ENCODE results near the gene DIP2B.

Gene DIP2B

GRCh38 chr12:50734409-50735263 lies 229.9 kb downstream of the DIP2B start:
- Mint-ChIP-seq H3K9me3 (no peaks in the 10 kb centered on the region), H3K27me3 (no peaks in the 10 kb centered on the region), H3K27ac (no peak overlapping the region), H3K4me1 (no peaks in the 10 kb centered on the region), H3K4me3 (no peak overlapping the region), H3K36me3 (peaks cover 51% of the 10 kb centered on the region)
- peak; percentile 9 to 14 for DNase-seq (ENCODE audit: low spot score in 2 of 2)
- ATAC-seq (ENCODE audit: low read depth), result peak; percentile 60

- no peaks in the 10 kb centered on the region for H3K9me3 Mint-ChIP-seq
- no peaks in the 10 kb centered on the region for H3K4me1 Mint-ChIP-seq
- peaks cover 47% of the 10 kb centered on the region for H3K36me3 Mint-ChIP-seq
- no peak for DNase-seq (ENCODE audit: low spot score in 2 of 2)
- no peak for ATAC-seq (ENCODE audit: low read depth)
- H3K27ac Mint-ChIP-seq, result no peak overlapping the region
- H3K4me3 Mint-ChIP-seq, result no peak overlapping the region
- no peaks in the 10 kb centered on the region for H3K27me3 Mint-ChIP-seq
These were observed 234.8 kb downstream of the DIP2B start for GRCh38 chr12:50739611-50740010.

- H3K36me3 Mint-ChIP-seq, result peaks cover 43% of the 10 kb centered on the region
- no peaks in the 10 kb centered on the region for H3K27me3 Mint-ChIP-seq
- no peak overlapping the region for H3K4me3 Mint-ChIP-seq
- no peaks in the 10 kb centered on the region for H3K4me1 Mint-ChIP-seq
- peak overlapping the region; percentile 43 for H3K27ac Mint-ChIP-seq
- ATAC-seq (ENCODE audit: low read depth), result no peak
- DNase-seq (ENCODE audit: low spot score in 2 of 2), result no peak
- H3K9me3 Mint-ChIP-seq, result no peaks in the 10 kb centered on the region
These were observed 235.5 kb downstream of the DIP2B start for GRCh38 chr12:50740307-50740706.

- H3K9me3 Mint-ChIP-seq, result no peaks in the 10 kb centered on the region
- H3K36me3 Mint-ChIP-seq, result peaks cover 38% of the 10 kb centered on the region
- H3K4me1 Mint-ChIP-seq, result no peaks in the 10 kb centered on the region
- no peaks in the 10 kb centered on the region for H3K27me3 Mint-ChIP-seq
- H3K27ac Mint-ChIP-seq, result no peak overlapping the region
- no peak overlapping the region for H3K4me3 Mint-ChIP-seq
- no peak for ATAC-seq (ENCODE audit: low read depth)
- no peak for DNase-seq (ENCODE audit: low spot score in 2 of 2)
These were observed 238.0 kb downstream of the DIP2B start for GRCh38 chr12:50742776-50743175.

- DNase-seq (ENCODE audit: low spot score in 2 of 2) (no peak), ATAC-seq (ENCODE audit: low read depth) (no peak)
- H3K9me3 Mint-ChIP-seq, result no peaks in the 10 kb centered on the region
- no peak overlapping the region for H3K4me3 Mint-ChIP-seq
- H3K27me3 Mint-ChIP-seq, result no peaks in the 10 kb centered on the region
- peaks cover 42% of the 10 kb centered on the region for H3K36me3 Mint-ChIP-seq
- no peak overlapping the region for H3K27ac Mint-ChIP-seq
- no peaks in the 10 kb centered on the region for H3K4me1 Mint-ChIP-seq
These were observed 241.1 kb downstream of the DIP2B start for GRCh38 chr12:50745861-50746260.

- DNase-seq (ENCODE audit: low spot score in 2 of 2), result no peak
- no peaks in the 10 kb centered on the region for H3K9me3 Mint-ChIP-seq
- H3K36me3 Mint-ChIP-seq, result peaks cover 36% of the 10 kb centered on the region
These were observed 241.6 kb downstream of the DIP2B start for GRCh38 chr12:50746431-50746830.

GRCh38 chr12:50747817-50748216 lies 243.0 kb downstream of the DIP2B start:
- peaks cover 34% of the 10 kb centered on the region for H3K36me3 Mint-ChIP-seq
- H3K27me3 Mint-ChIP-seq, result no peaks in the 10 kb centered on the region
- no peak overlapping the region for H3K4me3 Mint-ChIP-seq
- DNase-seq (ENCODE audit: low spot score in 2 of 2) (no peak), ATAC-seq (ENCODE audit: low read depth) (no peak)
- no peaks in the 10 kb centered on the region for H3K9me3 Mint-ChIP-seq
- H3K27ac Mint-ChIP-seq, result no peak overlapping the region
- no peaks in the 10 kb centered on the region for H3K4me1 Mint-ChIP-seq

More at GRCh38 chr12:50746431-50746830, 241.6 kb downstream of the DIP2B start:
- ATAC-seq (ENCODE audit: low read depth), result no peak
- H3K4me3 Mint-ChIP-seq, result no peak overlapping the region
- H3K27me3 Mint-ChIP-seq, result no peaks in the 10 kb centered on the region
- H3K4me1 Mint-ChIP-seq, result no peaks in the 10 kb centered on the region
- no peak overlapping the region for H3K27ac Mint-ChIP-seq

- ATAC-seq (ENCODE audit: low read depth) (no peak), DNase-seq (ENCODE audit: low spot score in 2 of 2) (no peak)
- no peaks in the 10 kb centered on the region for H3K9me3 Mint-ChIP-seq
- H3K4me3 Mint-ChIP-seq, result no peak overlapping the region
- peak overlapping the region; percentile 57 for H3K27ac Mint-ChIP-seq
- peaks cover 29% of the 10 kb centered on the region for H3K36me3 Mint-ChIP-seq
- no peaks in the 10 kb centered on the region for H3K4me1 Mint-ChIP-seq
- H3K27me3 Mint-ChIP-seq, result no peaks in the 10 kb centered on the region
These were observed 244.7 kb downstream of the DIP2B start for GRCh38 chr12:50749459-50749882.

- no peaks in the 10 kb centered on the region for H3K4me1 Mint-ChIP-seq
- H3K27me3 Mint-ChIP-seq, result no peaks in the 10 kb centered on the region
- no peak overlapping the region for H3K27ac Mint-ChIP-seq
- DNase-seq (ENCODE audit: low spot score in 2 of 2) (no peak), ATAC-seq (ENCODE audit: low read depth) (no peak)
- peaks cover 2% of the 10 kb centered on the region for H3K9me3 Mint-ChIP-seq
- H3K4me3 Mint-ChIP-seq, result no peak overlapping the region
- peaks cover 29% of the 10 kb centered on the region for H3K36me3 Mint-ChIP-seq
These were observed 245.6 kb downstream of the DIP2B start for GRCh38 chr12:50750366-50750765.

GRCh38 chr12:50751948-50752721 lies 247.3 kb downstream of the DIP2B start:
- peaks cover 22% of the 10 kb centered on the region for H3K36me3 Mint-ChIP-seq
- peak overlapping the region; percentile 60 for H3K27ac Mint-ChIP-seq
- ATAC-seq (ENCODE audit: low read depth) (no peak), DNase-seq (ENCODE audit: low spot score in 2 of 2) (no peak)
- H3K4me3 Mint-ChIP-seq, result no peak overlapping the region
- H3K9me3 Mint-ChIP-seq, result peaks cover 2% of the 10 kb centered on the region
- H3K27me3 Mint-ChIP-seq, result no peaks in the 10 kb centered on the region
- H3K4me1 Mint-ChIP-seq, result no peaks in the 10 kb centered on the region

GRCh38 chr12:50753232-50753769 lies 248.5 kb downstream of the DIP2B start:
- H3K36me3 Mint-ChIP-seq, result peaks cover 17% of the 10 kb centered on the region
- H3K4me1 Mint-ChIP-seq, result no peaks in the 10 kb centered on the region
- no peaks in the 10 kb centered on the region for H3K27me3 Mint-ChIP-seq
- H3K4me3 Mint-ChIP-seq, result no peak overlapping the region
- H3K9me3 Mint-ChIP-seq, result peaks cover 2% of the 10 kb centered on the region
- no peak for ATAC-seq (ENCODE audit: low read depth)
- H3K27ac Mint-ChIP-seq, result no peak overlapping the region
- DNase-seq (ENCODE audit: low spot score in 2 of 2), result no peak

- Mint-ChIP-seq H3K4me3 (peak within 1 kb of the TSS; percentile 98), H3K27me3 (no peaks in the 10 kb centered on the region), H3K36me3 (no peaks in the 10 kb centered on the region), H3K27ac (peak within 1 kb of the TSS; percentile 97), H3K9me3 (peaks cover 1% of the 10 kb centered on the region), H3K4me1 (peaks cover 12% of the 10 kb centered on the region)
- peak; percentile 79 for DNase-seq (ENCODE audit: low spot score in 2 of 2)
- peak; percentile 80 for ATAC-seq (ENCODE audit: low read depth)
These were observed 259.0 kb downstream of the DIP2B start, which contains the start of gene ATF1 for GRCh38 chr12:50763639-50764285. TSS of gene ATF1 (plus strand) at chr12:50764101. CDS start at chr12:50780146, 16,045 bp downstream.

GRCh38 chr12:50764286-50765094 lies 259.7 kb downstream of the DIP2B start:
- no peaks in the 10 kb centered on the region for H3K27me3 Mint-ChIP-seq
- ATAC-seq (ENCODE audit: low read depth), result peak; percentile 49
- peak overlapping the region; percentile 98 for H3K4me3 Mint-ChIP-seq
- H3K36me3 Mint-ChIP-seq, result peaks cover 2% of the 10 kb centered on the region
- H3K4me1 Mint-ChIP-seq, result peaks cover 15% of the 10 kb centered on the region
- H3K27ac Mint-ChIP-seq, result peak overlapping the region; percentile 97
- H3K9me3 Mint-ChIP-seq, result peaks cover 1% of the 10 kb centered on the region
- peak; percentile 70 to 75 for DNase-seq (ENCODE audit: low spot score in 2 of 2)
